GM19351 (cell line): ENCODE measurements around the gene ANLN.
"Not testable (repeated sequence)": the region's sequence is repeated elsewhere in the genome, so short reads cannot be mapped to it uniquely, and the experiment has no call there.

Experiments used
- ATAC-seq: cut with Tn5 transposase; IDR thresholded peaks from one replicate; pipeline ENCODE4 v1.9.1; 2021; ENCODE audit warnings: mild to moderate bottlenecking, moderate library complexity; ENCODE audit not compliant: unreplicated experiment

The ANLN gene

DNA sequence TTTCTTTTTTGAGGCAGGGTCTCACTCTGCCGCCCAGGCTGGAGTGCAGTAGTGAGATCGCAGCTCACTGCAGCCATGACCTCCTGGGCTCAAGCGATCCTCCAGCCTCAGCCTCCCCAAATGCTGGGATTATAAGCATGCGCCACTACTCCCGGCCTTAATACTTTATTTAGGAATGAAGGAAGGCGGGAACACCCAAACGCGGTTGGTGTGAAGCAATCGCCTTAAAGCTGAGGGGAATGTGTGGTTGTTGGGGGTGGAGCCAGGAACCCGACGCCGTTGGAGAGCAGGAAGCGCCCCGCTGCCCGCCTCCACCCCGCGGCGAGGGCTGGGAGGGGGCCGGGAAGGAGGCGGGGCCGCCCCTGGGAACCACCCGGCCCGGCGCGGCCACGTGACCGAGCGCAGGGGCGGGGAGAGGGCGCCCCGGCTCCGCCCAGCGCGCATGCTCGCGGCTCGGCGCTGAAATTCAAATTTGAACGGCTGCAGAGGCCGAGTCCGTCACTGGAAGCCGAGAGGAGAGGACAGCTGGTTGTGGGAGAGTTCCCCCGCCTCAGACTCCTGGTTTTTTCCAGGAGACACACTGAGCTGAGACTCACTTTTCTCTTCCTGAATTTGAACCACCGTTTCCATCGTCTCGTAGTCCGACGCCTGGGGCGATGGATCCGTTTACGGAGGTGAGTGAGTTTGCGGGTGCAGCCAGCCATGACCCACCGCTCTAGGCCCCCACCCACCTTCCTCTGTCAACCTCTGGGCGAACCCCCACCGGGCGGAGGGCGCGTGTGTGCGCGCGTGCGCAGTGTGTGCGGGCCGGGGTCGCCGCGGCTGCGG lies at the start of gene ANLN:
ANLN (plus strand) TSS at position 492 of the 828 bp plus-strand sequence; CDS start at position 657, 165 bp downstream.
- peak; percentile 77 for ATAC-seq

DNA sequence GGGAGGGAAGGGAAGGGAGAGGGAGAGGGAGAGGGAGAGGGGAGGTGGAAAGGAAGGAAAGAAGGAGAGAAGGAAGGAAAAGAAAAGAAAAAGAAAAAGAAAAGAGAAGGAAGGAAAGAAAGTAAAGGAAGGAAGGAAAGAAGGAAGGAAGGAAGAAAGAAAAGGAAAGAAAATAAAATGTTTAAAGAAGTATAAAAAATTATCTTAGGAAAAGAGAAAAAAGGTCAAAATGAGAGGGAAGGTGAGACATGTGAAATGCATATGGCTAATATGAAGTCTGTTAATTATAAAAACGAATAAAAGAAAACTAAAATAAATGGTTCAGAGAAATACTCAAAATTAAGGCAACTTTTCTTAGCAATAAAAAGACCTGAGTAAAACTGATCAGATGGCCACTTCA lies 46.1 kb upstream of the ANLN start:
- ATAC-seq, result no peak

GRCh38 chr7:36344622-36345021 lies 45.0 kb upstream of the ANLN start:
- ATAC-seq, result no peak

- ATAC-seq, result no peak
Measured at GRCh38 chr7:36346260-36346831, 43.3 kb upstream of the ANLN start.

DNA sequence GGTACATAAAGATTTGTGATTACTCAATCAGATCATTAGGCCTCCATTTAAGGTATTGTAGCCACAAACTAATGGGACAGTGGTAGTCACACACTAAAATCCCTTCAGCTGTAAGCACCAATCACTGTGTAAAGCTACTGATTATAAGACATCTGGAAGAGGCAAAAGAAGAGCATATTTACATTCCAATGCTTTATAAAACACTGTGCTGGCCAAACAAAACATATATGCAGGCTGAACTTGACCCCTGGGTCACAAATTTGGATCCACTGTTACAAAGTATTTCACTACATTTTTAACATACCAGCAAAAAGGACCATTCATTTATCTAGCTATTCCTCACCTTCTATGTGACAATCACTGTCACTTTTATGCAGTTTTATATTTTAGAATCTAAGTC lies 41.4 kb upstream of the ANLN start:
- ATAC-seq, result no peak

DNA sequence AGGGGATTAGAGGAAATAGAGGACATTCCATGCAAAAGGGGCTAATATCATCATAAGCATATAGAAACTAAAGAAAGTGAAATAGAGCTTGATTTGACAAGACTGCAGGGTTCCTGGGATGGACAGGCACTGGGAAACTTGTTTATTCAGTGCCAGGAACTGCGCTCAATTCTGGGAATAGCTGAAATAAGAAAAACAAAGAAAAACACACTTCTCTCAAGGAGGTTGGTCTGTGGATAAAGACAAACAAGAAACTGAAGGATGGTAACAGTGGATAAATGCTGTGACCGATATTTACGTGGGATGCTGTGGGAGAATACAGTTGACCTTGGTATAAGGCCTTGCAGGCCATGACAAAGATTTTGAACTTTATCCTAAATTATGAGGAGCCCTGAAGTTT lies 40.9 kb upstream of the ANLN start:
- no peak for ATAC-seq

- ATAC-seq, result no peak
Measured at GRCh38 chr7:36349626-36350025, 40.0 kb upstream of the ANLN start.

GRCh38 chr7:36355490-36355889 lies 34.2 kb upstream of the ANLN start:
- ATAC-seq, result no peak

DNA sequence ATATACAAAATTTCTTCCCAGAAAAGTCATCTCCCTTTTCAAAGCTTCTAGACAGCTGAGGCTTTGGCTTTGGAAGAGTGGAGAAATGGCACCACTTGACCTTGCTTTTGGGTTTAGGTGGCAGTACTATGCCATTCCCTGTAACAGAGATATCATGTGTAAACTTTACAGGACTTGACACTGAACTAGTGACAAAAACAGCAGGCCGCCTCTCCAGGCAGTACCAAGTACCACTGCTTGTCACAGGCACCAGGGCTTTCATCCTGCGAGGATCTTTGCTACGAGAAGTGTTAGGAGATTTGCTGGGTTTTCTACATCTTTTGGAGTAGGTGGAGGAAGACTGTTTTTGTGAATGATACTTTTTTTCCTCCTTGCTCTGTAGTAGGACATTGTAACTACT lies 32.6 kb upstream of the ANLN start:
- no peak for ATAC-seq

GRCh38 chr7:36358589-36358988 lies 31.1 kb upstream of the ANLN start:
- ATAC-seq, result no peak

GRCh38 chr7:36360244-36360643 lies 29.4 kb upstream of the ANLN start:
- no peak for ATAC-seq

DNA sequence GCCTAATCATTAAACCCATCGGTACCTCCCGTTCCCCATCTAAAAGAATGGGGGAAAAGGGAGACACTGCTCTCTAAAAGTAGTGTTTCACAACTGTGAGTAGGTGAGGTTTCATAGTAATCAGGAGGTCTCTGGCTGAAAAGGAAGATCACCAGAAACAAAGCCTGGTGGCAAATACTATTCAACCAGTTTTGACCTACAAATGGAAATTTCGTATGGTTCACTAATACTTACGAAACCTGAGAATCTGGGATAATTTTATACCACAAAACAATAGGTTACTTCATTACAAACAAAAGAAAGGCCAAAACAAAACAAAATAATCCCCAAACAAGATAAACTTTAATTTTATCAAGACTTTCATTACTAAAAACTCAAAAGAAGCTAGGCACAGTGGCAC lies 28.4 kb upstream of the ANLN start:
- ATAC-seq, result no peak

DNA sequence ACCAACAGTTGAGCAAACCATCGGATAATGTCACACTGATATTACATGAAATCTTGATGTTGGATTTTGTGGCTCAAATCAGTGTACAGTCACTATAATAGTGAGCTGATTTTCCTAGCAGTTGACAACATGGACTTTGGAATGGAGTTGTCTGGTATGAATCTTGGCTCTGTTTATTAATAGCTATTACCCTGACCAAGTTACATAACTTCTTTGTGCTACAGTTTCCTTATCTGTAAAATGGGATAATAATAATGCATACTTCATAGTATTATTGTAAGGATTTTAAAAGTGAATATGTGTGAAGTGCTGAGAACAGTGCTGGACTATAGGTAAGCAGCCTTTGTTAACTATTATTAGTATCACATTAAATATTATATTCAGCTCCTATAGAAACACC lies 26.1 kb upstream of the ANLN start:
- ATAC-seq, result no peak

GRCh38 chr7:36366005-36366717 lies 23.5 kb upstream of the ANLN start:
- no peak for ATAC-seq

- ATAC-seq, result peak; percentile 98
Measured at GRCh38 chr7:36366718-36367560, 22.7 kb upstream of the ANLN start.

- ATAC-seq, result no peak
Measured at GRCh38 chr7:36367561-36368077, 22.0 kb upstream of the ANLN start.

GRCh38 chr7:36368496-36368895 lies 21.2 kb upstream of the ANLN start:
- no peak for ATAC-seq

GRCh38 chr7:36369171-36369570 lies 20.5 kb upstream of the ANLN start:
- ATAC-seq, result no peak

DNA sequence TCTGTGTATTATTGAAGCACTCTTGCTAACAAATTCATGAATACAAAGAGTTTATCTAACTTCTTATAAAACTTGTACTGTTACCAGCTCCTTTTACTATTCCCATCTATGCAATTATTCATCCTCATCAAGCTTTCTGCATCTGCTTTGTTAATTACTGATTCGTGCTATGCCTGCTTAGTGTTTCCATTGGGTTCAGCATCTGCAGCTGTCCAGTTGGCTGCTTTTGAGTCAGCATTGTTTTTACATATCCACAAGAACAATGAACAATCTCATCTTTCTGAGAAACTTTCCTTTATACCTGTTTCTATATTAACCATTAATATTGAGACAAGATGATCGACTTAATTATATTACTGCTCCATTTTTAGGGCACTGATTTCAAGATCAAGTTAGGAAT lies 19.6 kb upstream of the ANLN start:
- no peak for ATAC-seq

- ATAC-seq, result no peak
Measured at GRCh38 chr7:36372156-36372555, 17.5 kb upstream of the ANLN start.

GRCh38 chr7:36378555-36378954 lies 11.1 kb upstream of the ANLN start:
- ATAC-seq, result not testable (repeated sequence)
